ENCODE data around the gene UBC. TPM values are rescaled to one million over a fixed set of nuclear protein-coding genes. Genes with fewer than 3 reads are reported as not detected.
"Not testable (repeated sequence)": the region's sequence is repeated elsewhere in the genome, so short reads cannot be mapped to it uniquely, and the experiment has no call there.

The UBC gene
- total RNA-seq, 5 donors from 2014 or later (not counting 1 experiment from before 2014, with no cell fraction given), result 786 to 1,410 (median 885) TPM

DNA sequence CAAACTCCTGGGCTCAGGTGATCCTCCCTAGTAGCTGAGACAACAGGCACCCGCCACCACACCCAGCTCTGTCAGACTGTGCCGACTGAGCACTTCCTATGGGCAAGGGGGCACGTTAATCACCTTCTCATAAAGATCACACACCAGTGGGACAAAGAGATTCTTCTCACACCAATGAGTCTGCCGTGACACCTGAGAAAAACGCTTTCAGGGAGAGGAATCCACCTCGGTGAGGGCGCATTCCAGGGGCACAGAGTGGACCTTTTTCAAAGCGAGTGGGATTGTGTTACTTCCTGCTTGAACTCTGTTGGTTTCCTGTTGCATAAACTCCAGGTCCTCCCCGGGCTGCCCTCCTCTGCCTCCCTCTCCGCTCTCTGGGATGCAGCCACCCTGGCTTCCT, 33.3 kb downstream of the UBC start:
- WGBS (ENCODE audit: insufficient coverage), result 28% methylated on average over 10 of the region's 10 CpGs
- ChIA-PET POLR2A (no interaction called here), CTCF (interaction anchor here in 1 of 2 donors (0.7 kb wide), 1 partner anchor 25 kb away, joined by 4 read pairs; no protein-coding TSS in a partner anchor)
- H3K27me3 Mint-ChIP-seq, result peaks cover 0 to 2% of the 10 kb centered on the region in 2 donors
- ATAC-seq (replicated peaks in 1 of 4) (peak in 1 of 4 experiments; percentile 42), DNase-seq (peak in 1 of 35 experiments; percentile 7)
- H3K9me3 Mint-ChIP-seq, result no peaks in the 10 kb centered on the region
- H3K4me1 ChIP-seq (ENCODE audit: control insufficient read depth in 1 of 2, extremely low read depth in 1 of 2, insufficient read depth in 2 of 2, low read length in 2 of 2), result peaks cover 0 to 9% of the 10 kb centered on the region in 2 experiments
- H3K4me3 Mint-ChIP-seq, result peak overlapping the region in 1 of 3 donors; percentile 17
- peaks cover 12 to 23% (median 15%) of the 10 kb centered on the region in 3 donors for H3K4me1 Mint-ChIP-seq
- no peaks in the 10 kb centered on the region for H3K9me3 ChIP-seq
- H3K36me3 Mint-ChIP-seq, result no peaks in the 10 kb centered on the region
- H3K27ac Mint-ChIP-seq, result no peak overlapping the region
- no peak overlapping the region for H3K27ac ChIP-seq (ENCODE audit: low read length)
- H3K27me3 ChIP-seq (replicated peaks in 1 of 2; ENCODE audit: control insufficient read depth in 2 of 2, extremely low read depth in 1 of 2, insufficient read depth in 2 of 2, low read length in 1 of 2), result peaks cover 0 to 11% of the 10 kb centered on the region in 2 experiments
- no peak overlapping the region for H3K4me3 ChIP-seq (ENCODE audit: control insufficient read depth in 1 of 2, extremely low read depth in 1 of 2, low read length in 1 of 2)
- H3K36me3 ChIP-seq (ENCODE audit: control insufficient read depth in 2 of 2, extremely low read depth in 1 of 2, insufficient read depth in 1 of 2, low read length in 1 of 2), result no peaks in the 10 kb centered on the region

DNA sequence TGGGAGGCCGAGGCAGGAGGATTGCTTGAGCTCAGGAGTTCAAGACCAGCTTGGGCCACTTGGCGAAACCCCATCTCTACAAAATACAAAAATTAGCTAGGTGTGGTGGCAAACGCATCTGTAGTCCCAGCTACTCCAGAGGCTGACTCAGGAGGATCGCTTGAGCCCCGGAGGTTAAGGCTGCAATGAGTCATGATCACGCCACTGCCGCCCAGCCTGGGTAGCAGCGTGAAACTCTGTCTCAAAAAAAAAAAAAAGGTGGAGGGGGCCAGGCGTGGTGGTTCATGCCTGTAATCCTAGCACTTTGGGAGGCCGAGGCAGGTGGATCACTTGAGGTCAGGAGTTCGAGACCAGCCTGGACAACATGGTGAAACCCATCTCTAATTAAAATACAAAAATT, 34.1 kb downstream of the UBC start:
- H3K4me3 Mint-ChIP-seq; DNase-seq; H3K36me3 ChIP-seq (ENCODE audit: control insufficient read depth in 2 of 2, extremely low read depth in 1 of 2, insufficient read depth in 1 of 2, low read length in 1 of 2); H3K27ac ChIP-seq (ENCODE audit: low read length); H3K27me3 Mint-ChIP-seq; H3K9me3 Mint-ChIP-seq; H3K4me3 ChIP-seq (ENCODE audit: control insufficient read depth in 1 of 2, extremely low read depth in 1 of 2, low read length in 1 of 2); POLR2A ChIA-PET; ATAC-seq (replicated peaks in 1 of 4); H3K27ac Mint-ChIP-seq; H3K4me1 ChIP-seq (ENCODE audit: control insufficient read depth in 1 of 2, extremely low read depth in 1 of 2, insufficient read depth in 2 of 2, low read length in 2 of 2); H3K9me3 ChIP-seq; H3K36me3 Mint-ChIP-seq: not testable (repeated sequence)
- peaks cover 12 to 23% (median 15%) of the 10 kb centered on the region in 3 donors for H3K4me1 Mint-ChIP-seq
- CTCF ChIA-PET, result interaction anchor here in 1 of 2 donors (0.7 kb wide), 3 partner anchors 34 to 54 kb away, joined by 3 to 4 read pairs (median 4); partner anchors contain the start of gene UBC
- H3K27me3 ChIP-seq (replicated peaks in 1 of 2; ENCODE audit: control insufficient read depth in 2 of 2, extremely low read depth in 1 of 2, insufficient read depth in 2 of 2, low read length in 1 of 2), result peaks cover 0 to 15% of the 10 kb centered on the region in 2 experiments
- 77% methylated on average over 7 of the region's 11 CpGs for WGBS (ENCODE audit: insufficient coverage)

DNA sequence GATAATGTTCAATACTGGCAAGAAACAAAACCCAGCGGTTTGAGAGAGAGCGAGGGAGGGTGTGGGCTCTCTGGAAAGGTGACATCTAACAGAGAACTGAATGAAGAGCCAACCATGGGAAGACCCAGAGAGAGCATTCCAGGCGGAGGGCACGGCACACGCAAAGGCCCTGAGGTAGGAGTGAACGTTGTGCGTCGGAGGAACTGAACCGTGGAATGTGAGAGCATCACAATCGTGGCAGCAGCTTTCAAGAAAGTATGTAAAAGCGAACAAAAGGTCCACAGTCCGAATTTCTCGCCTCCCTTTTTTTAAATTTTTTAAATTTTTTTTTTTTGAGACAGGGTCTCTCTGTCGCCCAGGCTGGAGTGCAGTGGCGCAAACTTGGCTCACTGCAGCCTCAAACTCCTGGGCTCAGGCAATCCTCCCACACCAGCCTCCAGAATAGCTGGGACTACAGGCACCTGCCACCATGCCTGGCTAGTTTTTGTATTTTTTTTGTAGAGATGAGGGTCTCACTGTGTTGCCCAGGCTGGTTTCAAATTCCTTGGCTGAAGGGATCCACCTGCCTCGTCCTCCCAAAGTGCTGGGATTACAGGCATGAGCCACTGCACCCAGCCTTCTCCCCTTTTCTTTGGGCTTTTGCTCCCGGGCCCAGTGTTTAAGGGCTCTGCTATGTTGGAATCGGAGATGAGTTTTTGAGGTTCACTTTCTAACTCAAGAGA, 35.5 kb downstream of the UBC start:
- no peak for DNase-seq
- Mint-ChIP-seq H3K9me3 (no peaks in the 10 kb centered on the region), H3K27ac (no peak overlapping the region)

DNA sequence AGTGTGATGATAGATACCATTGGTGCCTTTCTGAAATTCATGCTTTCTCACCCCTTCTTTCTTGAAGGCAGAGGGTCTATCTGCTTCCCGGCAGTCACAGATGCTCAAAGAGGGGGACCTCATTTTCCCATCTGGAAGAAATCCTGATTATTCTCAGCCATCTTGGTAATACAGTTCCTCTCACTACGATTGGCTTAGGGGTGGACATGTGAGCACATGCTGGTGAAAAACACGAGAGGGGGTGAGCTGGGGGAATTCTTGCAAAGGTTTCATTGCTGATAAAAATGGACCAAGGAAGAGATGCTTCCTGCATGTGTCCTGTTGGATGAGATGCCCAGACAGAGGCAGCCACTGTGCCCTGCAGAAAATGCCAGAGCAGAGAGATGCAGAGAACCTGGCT, 37.0 kb downstream of the UBC start:
- no peak for ATAC-seq (replicated peaks in 1 of 4)
- DNase-seq, result no peak
- no peak overlapping the region for H3K27ac ChIP-seq (ENCODE audit: low read length)
- H3K36me3 ChIP-seq (ENCODE audit: control insufficient read depth in 2 of 2, extremely low read depth in 1 of 2, insufficient read depth in 1 of 2, low read length in 1 of 2), result no peaks in the 10 kb centered on the region
- Mint-ChIP-seq H3K4me1 (peaks cover 7 to 12% (median 9%) of the 10 kb centered on the region in 3 donors), H3K27me3 (peaks cover 0 to 3% of the 10 kb centered on the region in 2 donors), H3K27ac (no peak overlapping the region), H3K4me3 (no peak overlapping the region), H3K9me3 (no peaks in the 10 kb centered on the region), H3K36me3 (no peaks in the 10 kb centered on the region)
- no peaks in the 10 kb centered on the region for H3K9me3 ChIP-seq
- ChIA-PET CTCF (no interaction called here), POLR2A (no interaction called here)
- no peak overlapping the region for H3K4me3 ChIP-seq (ENCODE audit: control insufficient read depth in 1 of 2, extremely low read depth in 1 of 2, low read length in 1 of 2)
- peaks cover 0 to 24% of the 10 kb centered on the region in 2 experiments for H3K27me3 ChIP-seq (replicated peaks in 1 of 2; ENCODE audit: control insufficient read depth in 2 of 2, extremely low read depth in 1 of 2, insufficient read depth in 2 of 2, low read length in 1 of 2)
- H3K4me1 ChIP-seq (ENCODE audit: control insufficient read depth in 1 of 2, extremely low read depth in 1 of 2, insufficient read depth in 2 of 2, low read length in 2 of 2), result peaks cover 0 to 9% of the 10 kb centered on the region in 2 experiments
- 78% methylated on average over 1 of the region's 3 CpGs for WGBS (ENCODE audit: insufficient coverage)

More for the DNA sequence above, 35.5 kb downstream of the UBC start:
- Mint-ChIP-seq H3K4me1 (peaks cover 7 to 16% (median 15%) of the 10 kb centered on the region in 3 donors), H3K4me3 (peak overlapping the region in 1 of 3 donors; percentile 27), H3K36me3 (no peaks in the 10 kb centered on the region), H3K27me3 (peaks cover 0 to 3% of the 10 kb centered on the region in 2 donors)
- Histone ChIP-seq H3K9me3 (no peaks in the 10 kb centered on the region), H3K27ac (ENCODE audit: low read length) (no peak overlapping the region), H3K4me1 (ENCODE audit: control insufficient read depth in 1 of 2, extremely low read depth in 1 of 2, insufficient read depth in 2 of 2, low read length in 2 of 2) (peaks cover 0 to 9% of the 10 kb centered on the region in 2 experiments), H3K4me3 (ENCODE audit: control insufficient read depth in 1 of 2, extremely low read depth in 1 of 2, low read length in 1 of 2) (no peak overlapping the region), H3K27me3 (replicated peaks in 1 of 2; ENCODE audit: control insufficient read depth in 2 of 2, extremely low read depth in 1 of 2, insufficient read depth in 2 of 2, low read length in 1 of 2) (peaks cover 0 to 19% of the 10 kb centered on the region in 2 experiments), H3K36me3 (ENCODE audit: control insufficient read depth in 2 of 2, extremely low read depth in 1 of 2, insufficient read depth in 1 of 2, low read length in 1 of 2) (no peaks in the 10 kb centered on the region)
- WGBS (ENCODE audit: insufficient coverage), result 89% methylated on average over 14 of the region's 18 CpGs
- no peak for ATAC-seq (replicated peaks in 1 of 4)
- CTCF ChIA-PET, result no interaction called here
- POLR2A ChIA-PET, result no interaction called here

DNA sequence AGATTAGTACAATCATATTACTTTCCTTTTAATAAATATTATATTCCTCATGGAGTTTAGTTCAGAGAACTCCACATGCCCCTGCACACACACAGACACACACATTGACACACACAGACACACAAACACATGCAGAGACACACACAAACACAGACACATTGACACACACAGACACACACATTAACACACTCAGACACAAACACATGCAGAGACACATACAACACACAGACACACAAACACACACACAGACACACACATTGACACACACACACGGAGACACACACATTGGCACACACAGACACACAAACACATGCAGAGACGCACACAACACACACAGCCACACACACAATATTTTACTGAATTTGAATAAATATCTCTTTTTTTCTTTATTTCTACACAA, 38.3 kb downstream of the UBC start:
- Mint-ChIP-seq H3K4me1 (peaks cover 4 to 5% (median 5%) of the 10 kb centered on the region in 3 donors), H3K27me3 (peaks cover 3% of the 10 kb centered on the region in 2 donors), H3K9me3 (no peaks in the 10 kb centered on the region), H3K4me3 (no peak overlapping the region), H3K27ac (no peak overlapping the region), H3K36me3 (no peaks in the 10 kb centered on the region)
- Histone ChIP-seq H3K4me3 (ENCODE audit: control insufficient read depth in 1 of 2, extremely low read depth in 1 of 2, low read length in 1 of 2) (no peak overlapping the region), H3K36me3 (ENCODE audit: control insufficient read depth in 2 of 2, extremely low read depth in 1 of 2, insufficient read depth in 1 of 2, low read length in 1 of 2) (no peaks in the 10 kb centered on the region), H3K4me1 (ENCODE audit: control insufficient read depth in 1 of 2, extremely low read depth in 1 of 2, insufficient read depth in 2 of 2, low read length in 2 of 2) (peaks cover 0 to 5% of the 10 kb centered on the region in 2 experiments), H3K9me3 (no peaks in the 10 kb centered on the region), H3K27ac (ENCODE audit: low read length) (no peak overlapping the region), H3K27me3 (replicated peaks in 1 of 2; ENCODE audit: control insufficient read depth in 2 of 2, extremely low read depth in 1 of 2, insufficient read depth in 2 of 2, low read length in 1 of 2) (peaks cover 0 to 30% of the 10 kb centered on the region in 2 experiments)
- DNase-seq (no peak), ATAC-seq (replicated peaks in 1 of 4) (no peak)
- CTCF ChIA-PET, result no interaction called here
- POLR2A ChIA-PET, result no interaction called here
- 80% methylated on average over 1 of the region's 2 CpGs for WGBS (ENCODE audit: insufficient coverage)

DNA sequence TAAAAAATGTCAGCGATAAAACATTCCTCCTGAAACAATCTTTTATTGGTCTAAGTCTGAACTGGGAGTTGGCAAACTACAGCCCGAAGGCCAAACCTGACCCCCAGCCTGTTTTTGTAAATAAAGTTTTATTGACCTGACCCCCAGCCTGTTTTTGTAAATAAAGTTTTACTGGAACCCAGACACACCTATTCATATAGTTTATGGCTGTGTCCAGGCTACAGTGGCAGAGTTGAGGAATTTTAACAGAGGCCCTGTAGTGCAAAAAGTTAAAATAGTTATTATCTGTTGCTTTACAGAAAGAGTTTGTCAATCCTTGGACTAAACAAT, 38.7 kb downstream of the UBC start:
- Histone ChIP-seq H3K27me3 (replicated peaks in 1 of 2; ENCODE audit: control insufficient read depth in 2 of 2, extremely low read depth in 1 of 2, insufficient read depth in 2 of 2, low read length in 1 of 2) (peaks cover 0 to 30% of the 10 kb centered on the region in 2 experiments), H3K27ac (ENCODE audit: low read length) (no peak overlapping the region), H3K4me3 (ENCODE audit: control insufficient read depth in 1 of 2, extremely low read depth in 1 of 2, low read length in 1 of 2) (no peak overlapping the region), H3K4me1 (ENCODE audit: control insufficient read depth in 1 of 2, extremely low read depth in 1 of 2, insufficient read depth in 2 of 2, low read length in 2 of 2) (peaks cover 0 to under 1% of the 10 kb centered on the region in 2 experiments), H3K9me3 (no peaks in the 10 kb centered on the region), H3K36me3 (ENCODE audit: control insufficient read depth in 2 of 2, extremely low read depth in 1 of 2, insufficient read depth in 1 of 2, low read length in 1 of 2) (no peaks in the 10 kb centered on the region)
- Mint-ChIP-seq H3K27ac (no peak overlapping the region), H3K9me3 (no peaks in the 10 kb centered on the region), H3K36me3 (no peaks in the 10 kb centered on the region), H3K4me1 (peaks cover under 1% of the 10 kb centered on the region in 3 donors), H3K27me3 (peaks cover 3% of the 10 kb centered on the region in 2 donors), H3K4me3 (no peak overlapping the region)
- DNase-seq (no peak), ATAC-seq (replicated peaks in 1 of 4) (no peak)
- CTCF ChIA-PET, result no interaction called here
- POLR2A ChIA-PET, result no interaction called here
- WGBS (ENCODE audit: insufficient coverage), result no CpG with 5 or more reads among the region's 2 CpGs

Measured in T-cell (primary cell).